GM12801 (cell line): ENCODE measurements around the gene LPAR3.

Source experiments
- TF ChIP-seq, protein P1 (sequence below): IDR thresholded peaks from one replicate; pipeline ENCODE4 v1.5.1; 2011; ENCODE audit warnings: control low read depth; ENCODE audit not compliant: insufficient read length; ENCODE audit errors: extremely low read depth

Gene LPAR3

DNA sequence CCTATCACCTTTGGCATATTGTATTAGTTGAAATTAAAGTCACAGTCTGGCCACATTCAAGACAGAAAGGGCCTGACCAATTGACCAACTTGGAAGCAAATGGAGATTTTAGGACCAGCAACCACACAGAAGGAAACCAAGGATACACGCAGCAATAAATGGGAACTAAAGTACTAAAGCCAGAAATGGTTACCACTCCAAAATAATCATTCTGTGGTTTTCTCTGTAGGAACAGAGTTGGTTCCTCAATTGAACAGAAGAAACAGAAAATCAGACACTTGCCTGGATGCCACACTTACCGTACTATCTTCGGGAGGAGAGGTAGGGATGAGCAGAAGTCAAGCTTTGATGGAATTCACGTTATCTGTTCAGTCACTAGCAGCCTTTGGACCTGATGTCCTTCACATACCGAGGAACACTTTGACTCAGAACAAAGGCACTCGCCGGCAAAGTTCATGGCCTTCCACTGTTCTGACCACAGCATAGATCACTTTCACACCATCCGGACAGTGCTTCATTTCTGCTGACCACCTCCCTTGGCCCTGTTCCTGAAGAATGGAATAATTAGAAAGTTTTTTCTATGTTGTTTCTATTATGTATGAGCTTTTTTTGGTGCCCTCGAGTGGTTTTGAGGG lies 96.9 kb downstream of the LPAR3 start:
- TF ChIP-seq, protein P1, sequence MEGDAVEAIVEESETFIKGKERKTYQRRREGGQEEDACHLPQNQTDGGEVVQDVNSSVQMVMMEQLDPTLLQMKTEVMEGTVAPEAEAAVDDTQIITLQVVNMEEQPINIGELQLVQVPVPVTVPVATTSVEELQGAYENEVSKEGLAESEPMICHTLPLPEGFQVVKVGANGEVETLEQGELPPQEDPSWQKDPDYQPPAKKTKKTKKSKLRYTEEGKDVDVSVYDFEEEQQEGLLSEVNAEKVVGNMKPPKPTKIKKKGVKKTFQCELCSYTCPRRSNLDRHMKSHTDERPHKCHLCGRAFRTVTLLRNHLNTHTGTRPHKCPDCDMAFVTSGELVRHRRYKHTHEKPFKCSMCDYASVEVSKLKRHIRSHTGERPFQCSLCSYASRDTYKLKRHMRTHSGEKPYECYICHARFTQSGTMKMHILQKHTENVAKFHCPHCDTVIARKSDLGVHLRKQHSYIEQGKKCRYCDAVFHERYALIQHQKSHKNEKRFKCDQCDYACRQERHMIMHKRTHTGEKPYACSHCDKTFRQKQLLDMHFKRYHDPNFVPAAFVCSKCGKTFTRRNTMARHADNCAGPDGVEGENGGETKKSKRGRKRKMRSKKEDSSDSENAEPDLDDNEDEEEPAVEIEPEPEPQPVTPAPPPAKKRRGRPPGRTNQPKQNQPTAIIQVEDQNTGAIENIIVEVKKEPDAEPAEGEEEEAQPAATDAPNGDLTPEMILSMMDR = no peak

DNA sequence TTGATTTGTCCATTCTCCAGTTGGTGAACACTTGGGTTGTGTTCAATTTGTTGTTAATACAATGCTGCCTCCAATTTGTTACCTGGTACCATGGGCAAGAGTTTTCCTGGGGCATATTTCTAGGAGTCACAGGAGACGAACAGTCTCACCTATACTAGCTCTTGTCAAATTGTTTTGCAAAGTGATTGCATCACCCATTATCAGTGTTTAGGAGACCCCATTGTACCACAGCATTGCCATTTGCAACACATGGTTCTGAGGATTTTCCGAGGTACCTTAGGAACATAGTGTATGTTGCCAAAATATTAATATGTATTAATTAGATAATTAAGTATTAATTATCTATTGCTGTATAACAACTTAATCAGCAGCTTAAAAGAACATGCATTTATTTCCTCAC lies 97.8 kb downstream of the LPAR3 start:
- TF ChIP-seq, protein P1 = no peak

DNA sequence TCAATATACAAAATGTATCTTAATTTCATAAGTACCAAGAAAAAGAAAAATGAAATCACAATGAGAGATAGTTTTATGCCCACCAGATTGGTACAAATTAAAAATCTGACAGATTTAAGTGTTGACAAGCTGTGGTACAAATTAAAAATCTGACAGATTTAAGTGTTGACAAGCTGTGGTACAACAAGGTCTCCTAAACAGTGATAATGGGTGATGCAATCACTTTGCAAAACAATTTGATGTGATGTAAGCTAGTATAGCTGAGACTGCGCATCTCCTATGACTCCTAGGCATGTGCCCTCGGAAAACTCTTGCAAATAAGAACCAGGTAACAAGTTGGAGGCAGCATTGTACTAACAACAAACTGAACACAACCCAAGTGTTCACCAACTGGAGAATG lies 100.6 kb downstream of the LPAR3 start:
- TF ChIP-seq, protein P1 = no peak

DNA sequence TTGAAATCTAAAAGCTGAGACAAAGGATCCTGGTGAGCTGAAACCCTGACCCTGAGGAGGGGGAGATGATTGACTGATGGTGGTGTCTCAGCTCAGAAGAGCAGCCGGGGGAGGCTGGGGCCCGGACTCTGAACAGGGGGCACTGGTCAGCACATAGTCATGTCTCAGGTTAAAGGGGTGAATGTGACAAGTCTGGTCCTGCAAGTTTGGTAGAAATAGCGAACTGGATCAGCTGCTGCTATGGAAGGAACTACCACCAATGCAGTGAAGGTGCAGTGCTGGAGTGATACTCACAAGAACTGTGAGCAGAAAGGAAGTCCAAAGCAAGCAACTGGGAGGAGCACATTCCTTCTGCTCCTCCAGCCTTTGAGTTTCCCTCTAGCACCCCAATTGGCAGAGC lies 104.0 kb downstream of the LPAR3 start:
- TF ChIP-seq, protein P1 = no peak

DNA sequence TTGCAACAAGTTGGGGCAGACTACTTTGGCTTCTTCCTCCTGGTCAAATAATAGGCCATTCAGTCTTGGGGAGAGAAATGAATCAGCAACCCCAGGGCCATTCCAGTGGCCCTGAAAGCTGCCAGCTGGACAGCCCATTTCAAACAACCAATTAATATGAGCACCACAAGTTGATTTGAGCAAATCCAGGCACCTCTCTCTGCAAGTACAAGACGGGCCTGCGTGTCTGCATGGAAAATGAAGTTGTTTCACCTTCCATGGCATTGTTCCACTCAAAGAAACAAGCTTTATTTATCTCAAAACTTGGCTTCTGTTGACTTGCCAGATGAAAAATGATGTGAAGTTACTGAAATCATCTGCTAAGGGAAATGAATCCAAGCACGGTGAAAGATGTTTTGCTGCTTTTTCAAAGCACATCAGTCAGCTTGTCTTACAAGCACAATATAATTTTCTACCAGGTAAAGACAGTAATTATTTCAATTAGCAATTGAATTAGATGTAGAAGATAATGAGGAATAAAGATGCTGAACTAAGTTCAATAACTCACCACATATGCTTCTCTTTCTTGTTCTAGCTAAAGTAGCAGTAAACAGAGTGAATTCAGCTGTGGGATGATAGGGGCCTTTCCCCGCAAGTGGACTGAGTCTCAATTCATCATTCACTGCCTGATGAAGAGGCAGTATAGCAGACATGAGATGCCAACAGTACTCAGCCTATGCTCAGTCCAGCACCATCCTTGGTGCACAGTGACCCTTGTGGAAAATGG lies 107.6 kb downstream of the LPAR3 start:
- TF ChIP-seq, protein P1 = no peak

DNA sequence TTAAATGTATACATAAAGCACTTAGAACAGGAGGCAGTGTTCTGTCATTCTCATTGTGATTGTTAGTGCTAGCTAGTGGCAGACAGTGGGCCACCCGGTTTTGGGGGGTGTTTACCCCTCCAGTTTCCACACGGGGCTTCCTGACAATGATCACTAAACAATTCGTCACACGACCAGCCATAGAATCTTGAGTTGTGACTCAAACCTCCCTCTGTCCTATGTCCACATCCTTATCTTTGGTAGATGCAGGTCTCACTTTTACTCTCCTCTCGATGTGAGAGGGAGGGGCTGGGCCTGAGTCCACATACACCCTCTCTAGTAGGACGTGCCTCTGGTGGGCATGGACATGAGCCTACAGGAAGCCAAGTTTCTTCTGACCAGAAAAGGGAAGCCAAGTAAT lies 110.1 kb downstream of the LPAR3 start:
- TF ChIP-seq, protein P1 = no peak

DNA sequence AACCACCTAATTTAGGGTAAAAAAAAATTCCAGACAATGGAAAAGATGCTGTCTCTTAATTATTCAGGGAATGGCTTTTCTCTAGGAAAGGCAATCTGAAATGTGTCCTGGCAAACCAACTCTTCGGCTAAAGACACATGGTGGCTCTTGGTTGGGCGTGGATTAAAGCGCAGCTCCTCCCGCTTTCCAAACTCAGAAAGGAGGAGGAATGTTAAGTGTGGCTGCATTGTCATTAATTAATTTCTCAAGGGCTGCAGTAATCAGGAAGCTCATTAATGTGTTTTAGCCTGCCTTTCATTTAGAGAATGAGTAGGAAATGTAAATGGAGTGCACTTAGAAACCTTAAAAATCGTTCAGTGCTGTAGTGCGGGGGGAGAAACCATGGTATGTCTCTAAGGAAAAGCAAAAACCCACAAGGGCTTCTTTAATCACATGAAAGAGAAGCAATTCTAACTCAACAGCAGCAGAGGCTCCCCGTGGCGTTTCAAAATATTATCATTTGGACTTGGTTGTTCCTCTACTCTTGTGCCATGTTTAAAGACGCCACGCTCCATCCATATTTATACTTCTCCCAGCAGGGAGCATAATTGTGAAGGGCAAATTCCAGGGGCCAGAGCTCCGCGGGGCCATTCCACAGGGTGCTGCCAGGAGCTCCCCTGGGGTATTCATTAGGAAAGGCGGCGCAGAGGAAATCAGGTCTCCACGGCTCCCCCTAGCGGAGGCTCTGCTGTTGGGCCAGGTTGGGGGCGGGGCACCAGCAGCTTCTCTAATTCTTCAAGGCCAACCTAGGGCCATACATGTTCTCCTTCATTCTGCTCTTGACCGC lies 110.8 kb downstream of the LPAR3 start:
- TF ChIP-seq, protein P1 = no peak
